K562 (cell line): ENCODE measurements around the gene MYL12A. TPM values are rescaled to one million over a fixed set of nuclear protein-coding genes. Genes with fewer than 3 reads are reported as not detected.
A peak's percentile ranks its signal among the peaks of the same experiment; 100 is the strongest.

Experiments
- ATF7 ChIP-seq: fragments of 450-650 bp; IDR thresholded peaks from 2 replicates; pipeline ENCODE4 v1.7.1; 2014; ENCODE audit warnings: mild to moderate bottlenecking, moderate library complexity
- ETV6 ChIP-seq, 3 experiments: fragments of 150-350 bp in 1 of 3; sonication (generic) in 1 of 3; formaldehyde crosslinking in 1 of 3; IDR thresholded peaks; 2 replicates each; pipeline versions ENCODE4 v1.6.1 to v1.8.0; 2014 to 2022; ENCODE audit warnings: borderline replicate concordance in 2 of 3, low read depth in 2 of 3, antibody characterized with exemption in 1 of 3, low read length in 1 of 3, mild to moderate bottlenecking in 1 of 3, missing genetic modification reagents in 1 of 3
- HEY1 ChIP-seq: fragments of 250-450 bp; sonication (Bioruptor Pico); IDR thresholded peaks from 2 replicates; pipeline ENCODE4 v1.5.0; 2020; ENCODE audit warnings: mild to moderate bottlenecking, moderate library complexity, borderline replicate concordance
- HSF4 ChIP-seq: fragments of 250-450 bp; sonication (Bioruptor Pico); IDR thresholded peaks from 2 replicates; pipeline ENCODE4 v2.1.2; 2022; ENCODE audit warnings: mild to moderate bottlenecking, moderate library complexity, borderline replicate concordance
- LEF1 ChIP-seq: fragments of 450-650 bp; IDR thresholded peaks from 2 replicates; pipeline ENCODE4 v1.6.1; 2016; ENCODE audit warnings: mild to moderate bottlenecking
- MEF2A ChIP-seq: IDR thresholded peaks from 2 replicates; pipeline ENCODE4 v1.6.1; 2011; ENCODE audit warnings: low read depth, mild to moderate bottlenecking, low read length, moderate library complexity; ENCODE audit not compliant: control insufficient read depth
- MEIS2 ChIP-seq: fragments of 450-650 bp; IDR thresholded peaks from 2 replicates; pipeline ENCODE4 v1.6.1; 2014; ENCODE audit warnings: mild to moderate bottlenecking; ENCODE audit not compliant: partially characterized antibody
- NCOA4 ChIP-seq: fragments of 450-650 bp; IDR thresholded peaks from 2 replicates; pipeline ENCODE4 v1.6.1; 2018; ENCODE audit warnings: mild to moderate bottlenecking; ENCODE audit not compliant: partially characterized antibody
- NFIC ChIP-seq: fragments of 450-650 bp; IDR thresholded peaks from 2 replicates; pipeline ENCODE4 v1.6.1; 2017; ENCODE audit warnings: mild to moderate bottlenecking, inconsistent platforms
- NR1H2 ChIP-seq: sonication (generic); formaldehyde crosslinking; IDR thresholded peaks from 2 replicates; pipeline ENCODE4 v1.4.0; 2020; ENCODE audit warnings: mild to moderate bottlenecking, missing genetic modification reagents
- RAD21 ChIP-seq, 2 experiments: fragments of 250-450 bp in 1 of 2; fragments of 450-650 bp in 1 of 2; sonication (Bioruptor Pico) in 1 of 2; formaldehyde crosslinking in 1 of 2; IDR thresholded peaks in 1 of 2; conservative IDR thresholded peaks in 1 of 2; 2 replicates each; pipeline versions ENCODE4 v1.4.0 to v1.8.0; 2020 to 2022; ENCODE audit warnings: mild to moderate bottlenecking in 2 of 2, moderate library complexity in 1 of 2
- SREBF1 ChIP-seq: fragments of 150-350 bp; IDR thresholded peaks from 2 replicates; pipeline ENCODE4 v1.6.1; 2014; ENCODE audit warnings: antibody characterized with exemption, low read depth, low read length, borderline replicate concordance
- TFE3 ChIP-seq: fragments of 450-650 bp; formaldehyde crosslinking; IDR thresholded peaks from 2 replicates; pipeline ENCODE4 v1.4.0; 2020; ENCODE audit warnings: mild to moderate bottlenecking, mixed read lengths
- ZKSCAN1 ChIP-seq: fragments of 150-350 bp; IDR thresholded peaks from 2 replicates; pipeline ENCODE4 v1.6.1; 2016; ENCODE audit warnings: low read depth, low read length
- ZNF217 ChIP-seq: sonication (generic); formaldehyde crosslinking; IDR thresholded peaks from 2 replicates; pipeline ENCODE4 v1.8.0; 2022; ENCODE audit warnings: mild to moderate bottlenecking, missing genetic modification reagents
- ZNF24 ChIP-seq: fragments of 450-650 bp; IDR thresholded peaks from 2 replicates; pipeline ENCODE4 v1.6.1; 2016
- ZNF282 ChIP-seq: sonication (generic); formaldehyde crosslinking; IDR thresholded peaks from 2 replicates; pipeline ENCODE4 v1.8.1; 2023; ENCODE audit warnings: missing genetic modification reagents
- ZNF785 ChIP-seq: fragments of 250-450 bp; sonication (Bioruptor Pico); IDR thresholded peaks from 2 replicates; pipeline ENCODE4 v1.4.0; 2020; ENCODE audit warnings: mild to moderate bottlenecking
- ZNF79 ChIP-seq: fragments of 250-450 bp; sonication (Bioruptor Pico); IDR thresholded peaks from 2 replicates; pipeline ENCODE4 v1.4.0; 2020; ENCODE audit warnings: low read depth, mild to moderate bottlenecking, moderate library complexity
- polyA plus RNA-seq, 8 experiments: library from polyadenylated mRNA; depleted of rRNA in 4 of 8; stranded (reverse) in 5 of 8; unstranded in 3 of 8; fragments of >200 nt; fragmentation: Nextera tagmentation in 2 of 8; fragmentation: Illumina TruSeq in 1 of 8; extraction: Ambion mirVana in 2 of 8; extraction: Trizol in 1 of 8; gene quantifications; 2 replicates each; pipeline versions ENCODE4 v1.2.1 to v1.2.3, GENCODE V29; 2011 to 2014; ENCODE audit warnings: inconsistent platforms in 1 of 8, missing spikeins in 1 of 8
- total RNA-seq, 7 experiments: library from RNA; depleted of rRNA in 6 of 7; stranded (reverse); fragments of >200 nt in 6 of 7; fragmentation: Illumina TruSeq in 2 of 7; extraction: Trizol in 2 of 7; gene quantifications; 2 replicates each; pipeline versions ENCODE4 v1.2.1 to v1.2.3, GENCODE V29; 2011 to 2021; ENCODE audit warnings: low replicate concordance in 1 of 7
- TF ChIP-seq, protein P1 (sequence below): sonication (generic); formaldehyde crosslinking; IDR thresholded peaks from 2 replicates; pipeline ENCODE4 v1.8.0; 2022; ENCODE audit warnings: mild to moderate bottlenecking, missing genetic modification reagents
- TF ChIP-seq, protein P2 (sequence below): fragments of 450-650 bp; IDR thresholded peaks from 2 replicates; pipeline ENCODE4 v1.6.1; 2016; ENCODE audit warnings: borderline replicate concordance
- TF ChIP-seq, protein P3 (sequence below): fragments of 250-450 bp; sonication (Bioruptor Pico); IDR thresholded peaks from 2 replicates; pipeline ENCODE4 v1.5.0; 2021

The MYL12A gene
- total and polyA plus RNA-seq, 9 of the 15 experiments (the other 6 are each of a cell fraction or from before 2014, with no cell fraction given): 308 to 1,031 (median 559) TPM

DNA sequence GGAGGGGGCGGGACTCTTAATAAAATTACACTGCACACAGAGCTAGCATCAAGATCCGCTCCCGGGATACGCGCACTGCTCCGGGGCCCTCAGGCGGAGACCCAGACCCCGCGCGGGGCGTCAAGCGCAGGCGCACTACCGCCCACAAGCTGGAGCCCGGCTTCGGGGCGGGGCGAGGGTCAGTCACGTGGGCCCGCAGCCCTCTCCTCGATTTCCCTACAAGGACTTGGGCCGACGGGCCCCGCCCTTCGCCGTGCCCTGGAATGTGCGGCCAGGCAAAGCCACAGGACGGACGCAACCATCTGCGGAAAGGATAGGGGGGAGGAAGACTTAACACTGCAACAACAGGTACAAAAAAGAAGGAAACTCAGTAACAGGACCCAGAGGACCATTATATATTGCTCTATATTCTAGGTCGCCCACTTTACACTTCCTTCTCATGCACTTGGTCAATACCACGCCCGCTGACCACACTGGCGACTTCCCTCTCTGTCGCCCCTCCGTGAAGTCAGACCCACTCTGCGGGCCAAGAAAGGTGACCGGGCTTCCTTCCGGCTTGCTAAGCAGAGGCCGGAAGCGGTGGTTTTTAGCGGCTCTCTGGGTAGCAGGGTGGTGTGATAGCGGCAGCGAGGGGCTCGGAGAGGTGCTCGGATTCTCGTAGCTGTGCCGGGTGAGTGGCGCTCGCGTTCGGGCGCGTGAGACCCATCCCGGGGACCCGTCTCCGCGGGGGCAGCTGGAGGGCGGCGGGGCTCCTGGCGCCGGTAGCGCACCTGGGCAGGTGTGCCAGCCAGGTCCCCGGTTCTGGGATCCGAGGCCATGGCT lies at the start of gene MYL12A (continued):
- TF ChIP-seq NR1H2 (CRISPR knock-in tag) (no peak; the same call in 1 of the 2 replicates), ATF7 (peak; percentile 100), HEY1 (CRISPR knock-in tag) (no peak), SREBF1 (peak; percentile 93), ZNF79 (CRISPR knock-in tag) (no peak), HSF4 (no peak), RAD21 (CRISPR knock-in tag; conservative IDR thresholded peaks at IDR 0.05 in 1 of 2, IDR thresholded peaks at IDR 0.05 in 1 of 2) (peak in 1 of 2 experiments; percentile 11; a peak in 1 of 4 replicates), TFE3 (CRISPR knock-in tag) (peak; percentile 97), ZNF24 (no peak), ZNF785 (CRISPR knock-in tag) (no peak), LEF1 (0 out of 2 replicates have a peak, but pooled peaks have one; percentile 28), ZNF282 (CRISPR knock-in tag) (no peak), ZKSCAN1 (peak; percentile 52; the same call in 1 of the 2 replicates), NFIC (no peak), ETV6 (IDR thresholded peaks at IDR 0.05; ENCODE audit: borderline replicate concordance in 1 of 2, low read depth in 2 of 2, low read length in 1 of 2) (peak; percentile 19 to 84; a peak in 2 of 4 replicates), ETV6 (CRISPR knock-in tag; IDR thresholded peaks at IDR 0.05; ENCODE audit: borderline replicate concordance) (0 out of 2 replicates have a peak, but pooled peaks have one; percentile 43), MEIS2 (peak; percentile 60), ZNF217 (CRISPR knock-in tag) (no peak), NCOA4 (no peak), MEF2A (no peak)
- TF ChIP-seq, protein P1, sequence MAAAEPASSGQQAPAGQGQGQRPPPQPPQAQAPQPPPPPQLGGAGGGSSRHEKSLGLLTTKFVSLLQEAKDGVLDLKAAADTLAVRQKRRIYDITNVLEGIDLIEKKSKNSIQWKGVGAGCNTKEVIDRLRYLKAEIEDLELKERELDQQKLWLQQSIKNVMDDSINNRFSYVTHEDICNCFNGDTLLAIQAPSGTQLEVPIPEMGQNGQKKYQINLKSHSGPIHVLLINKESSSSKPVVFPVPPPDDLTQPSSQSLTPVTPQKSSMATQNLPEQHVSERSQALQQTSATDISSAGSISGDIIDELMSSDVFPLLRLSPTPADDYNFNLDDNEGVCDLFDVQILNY (CRISPR knock-in tag): peak; percentile 84; the same call in 1 of the 2 replicates
- TF ChIP-seq, protein P2, sequence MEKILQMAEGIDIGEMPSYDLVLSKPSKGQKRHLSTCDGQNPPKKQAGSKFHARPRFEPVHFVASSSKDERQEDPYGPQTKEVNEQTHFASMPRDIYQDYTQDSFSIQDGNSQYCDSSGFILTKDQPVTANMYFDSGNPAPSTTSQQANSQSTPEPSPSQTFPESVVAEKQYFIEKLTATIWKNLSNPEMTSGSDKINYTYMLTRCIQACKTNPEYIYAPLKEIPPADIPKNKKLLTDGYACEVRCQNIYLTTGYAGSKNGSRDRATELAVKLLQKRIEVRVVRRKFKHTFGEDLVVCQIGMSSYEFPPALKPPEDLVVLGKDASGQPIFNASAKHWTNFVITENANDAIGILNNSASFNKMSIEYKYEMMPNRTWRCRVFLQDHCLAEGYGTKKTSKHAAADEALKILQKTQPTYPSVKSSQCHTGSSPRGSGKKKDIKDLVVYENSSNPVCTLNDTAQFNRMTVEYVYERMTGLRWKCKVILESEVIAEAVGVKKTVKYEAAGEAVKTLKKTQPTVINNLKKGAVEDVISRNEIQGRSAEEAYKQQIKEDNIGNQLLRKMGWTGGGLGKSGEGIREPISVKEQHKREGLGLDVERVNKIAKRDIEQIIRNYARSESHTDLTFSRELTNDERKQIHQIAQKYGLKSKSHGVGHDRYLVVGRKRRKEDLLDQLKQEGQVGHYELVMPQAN: peak; percentile 86
- TF ChIP-seq, protein P3, sequence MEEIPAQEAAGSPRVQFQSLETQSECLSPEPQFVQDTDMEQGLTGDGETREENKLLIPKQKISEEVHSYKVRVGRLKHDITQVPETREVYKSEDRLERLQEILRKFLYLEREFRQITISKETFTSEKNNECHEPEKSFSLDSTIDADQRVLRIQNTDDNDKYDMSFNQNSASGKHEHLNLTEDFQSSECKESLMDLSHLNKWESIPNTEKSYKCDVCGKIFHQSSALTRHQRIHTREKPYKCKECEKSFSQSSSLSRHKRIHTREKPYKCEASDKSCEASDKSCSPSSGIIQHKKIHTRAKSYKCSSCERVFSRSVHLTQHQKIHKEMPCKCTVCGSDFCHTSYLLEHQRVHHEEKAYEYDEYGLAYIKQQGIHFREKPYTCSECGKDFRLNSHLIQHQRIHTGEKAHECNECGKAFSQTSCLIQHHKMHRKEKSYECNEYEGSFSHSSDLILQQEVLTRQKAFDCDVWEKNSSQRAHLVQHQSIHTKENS (CRISPR knock-in tag): no peak
